ENCODE results near the gene DENND1A.

GRCh38 chr9:123488722-123489321, 441.1 kb downstream of the DENND1A start:
- TF ChIP-seq, protein P1, sequence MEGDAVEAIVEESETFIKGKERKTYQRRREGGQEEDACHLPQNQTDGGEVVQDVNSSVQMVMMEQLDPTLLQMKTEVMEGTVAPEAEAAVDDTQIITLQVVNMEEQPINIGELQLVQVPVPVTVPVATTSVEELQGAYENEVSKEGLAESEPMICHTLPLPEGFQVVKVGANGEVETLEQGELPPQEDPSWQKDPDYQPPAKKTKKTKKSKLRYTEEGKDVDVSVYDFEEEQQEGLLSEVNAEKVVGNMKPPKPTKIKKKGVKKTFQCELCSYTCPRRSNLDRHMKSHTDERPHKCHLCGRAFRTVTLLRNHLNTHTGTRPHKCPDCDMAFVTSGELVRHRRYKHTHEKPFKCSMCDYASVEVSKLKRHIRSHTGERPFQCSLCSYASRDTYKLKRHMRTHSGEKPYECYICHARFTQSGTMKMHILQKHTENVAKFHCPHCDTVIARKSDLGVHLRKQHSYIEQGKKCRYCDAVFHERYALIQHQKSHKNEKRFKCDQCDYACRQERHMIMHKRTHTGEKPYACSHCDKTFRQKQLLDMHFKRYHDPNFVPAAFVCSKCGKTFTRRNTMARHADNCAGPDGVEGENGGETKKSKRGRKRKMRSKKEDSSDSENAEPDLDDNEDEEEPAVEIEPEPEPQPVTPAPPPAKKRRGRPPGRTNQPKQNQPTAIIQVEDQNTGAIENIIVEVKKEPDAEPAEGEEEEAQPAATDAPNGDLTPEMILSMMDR (IDR thresholded peaks at IDR 0.05) = no peak
- no peak for TF ChIP-seq POLR2AphosphoS5 (IDR thresholded peaks at IDR 0.05)
- TF ChIP-seq POLR2A (IDR thresholded peaks at IDR 0.05) = no peak
